ENCODE data around the gene USP17L11.
"Not testable (repeated sequence)": the region's sequence is repeated elsewhere in the genome, so short reads cannot be mapped to it uniquely, and the experiment has no call there.

The USP17L11 gene, protein sequence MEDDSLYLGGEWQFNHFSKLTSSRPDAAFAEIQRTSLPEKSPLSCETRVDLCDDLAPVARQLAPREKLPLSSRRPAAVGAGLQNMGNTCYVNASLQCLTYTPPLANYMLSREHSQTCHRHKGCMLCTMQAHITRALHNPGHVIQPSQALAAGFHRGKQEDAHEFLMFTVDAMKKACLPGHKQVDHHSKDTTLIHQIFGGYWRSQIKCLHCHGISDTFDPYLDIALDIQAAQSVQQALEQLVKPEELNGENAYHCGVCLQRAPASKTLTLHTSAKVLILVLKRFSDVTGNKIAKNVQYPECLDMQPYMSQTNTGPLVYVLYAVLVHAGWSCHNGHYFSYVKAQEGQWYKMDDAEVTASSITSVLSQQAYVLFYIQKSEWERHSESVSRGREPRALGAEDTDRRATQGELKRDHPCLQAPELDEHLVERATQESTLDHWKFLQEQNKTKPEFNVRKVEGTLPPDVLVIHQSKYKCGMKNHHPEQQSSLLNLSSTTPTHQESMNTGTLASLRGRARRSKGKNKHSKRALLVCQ

DNA sequence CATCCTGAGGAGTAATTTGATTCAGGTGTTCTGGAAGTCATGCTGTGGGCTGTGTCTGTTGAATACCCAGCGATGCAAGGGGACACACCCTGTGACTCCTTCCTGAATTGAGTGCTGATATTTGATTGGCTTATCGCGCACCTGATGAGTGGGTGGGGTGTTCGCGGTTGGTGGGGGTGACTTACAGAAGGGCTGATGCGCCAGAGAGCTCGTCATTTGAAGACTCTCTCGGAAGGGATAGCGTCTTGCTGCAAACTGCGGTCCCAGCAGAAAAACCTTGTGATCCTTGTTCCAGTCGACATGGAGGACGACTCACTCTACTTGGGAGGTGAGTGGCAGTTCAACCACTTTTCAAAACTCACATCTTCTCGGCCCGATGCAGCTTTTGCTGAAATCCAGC lies at the start of gene USP17L11:
Gene USP17L11, plus strand, starts transcription at position 301 of the 400 bp plus-strand sequence. Its CDS starts 0 bp downstream, at position 301.
- not testable (repeated sequence) for H3K27ac Mint-ChIP-seq, H3K4me3 Mint-ChIP-seq, H3K27me3 Mint-ChIP-seq, DNase-seq, H3K4me1 Mint-ChIP-seq, H3K9me3 Mint-ChIP-seq, ATAC-seq

DNA sequence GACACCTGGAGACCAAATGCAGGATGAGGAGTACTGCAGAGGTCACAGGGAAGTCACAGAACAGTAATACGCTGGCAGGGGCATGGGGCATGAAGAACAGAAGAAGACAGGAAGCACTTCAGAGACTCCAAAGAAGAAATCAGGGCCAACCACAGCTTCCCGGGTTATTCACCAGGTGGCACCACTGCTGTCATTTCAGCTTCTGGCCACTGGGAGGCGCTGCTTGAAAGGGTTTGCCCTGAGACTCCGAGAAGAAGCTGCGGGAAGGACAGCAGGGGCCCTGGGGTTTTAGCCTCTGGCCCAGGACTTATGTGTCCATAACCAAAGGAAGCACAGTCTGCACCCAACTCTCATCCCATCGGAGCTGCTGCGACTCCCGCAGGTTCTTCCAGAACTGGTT lies 49.2 kb upstream of the USP17L11 start:
- DNase-seq, result peak in 1 of 2 donors; percentile 38
- not testable (repeated sequence) for H3K4me3 Mint-ChIP-seq, H3K9me3 Mint-ChIP-seq, ATAC-seq, H3K4me1 Mint-ChIP-seq, H3K27ac Mint-ChIP-seq, H3K27me3 Mint-ChIP-seq

DNA sequence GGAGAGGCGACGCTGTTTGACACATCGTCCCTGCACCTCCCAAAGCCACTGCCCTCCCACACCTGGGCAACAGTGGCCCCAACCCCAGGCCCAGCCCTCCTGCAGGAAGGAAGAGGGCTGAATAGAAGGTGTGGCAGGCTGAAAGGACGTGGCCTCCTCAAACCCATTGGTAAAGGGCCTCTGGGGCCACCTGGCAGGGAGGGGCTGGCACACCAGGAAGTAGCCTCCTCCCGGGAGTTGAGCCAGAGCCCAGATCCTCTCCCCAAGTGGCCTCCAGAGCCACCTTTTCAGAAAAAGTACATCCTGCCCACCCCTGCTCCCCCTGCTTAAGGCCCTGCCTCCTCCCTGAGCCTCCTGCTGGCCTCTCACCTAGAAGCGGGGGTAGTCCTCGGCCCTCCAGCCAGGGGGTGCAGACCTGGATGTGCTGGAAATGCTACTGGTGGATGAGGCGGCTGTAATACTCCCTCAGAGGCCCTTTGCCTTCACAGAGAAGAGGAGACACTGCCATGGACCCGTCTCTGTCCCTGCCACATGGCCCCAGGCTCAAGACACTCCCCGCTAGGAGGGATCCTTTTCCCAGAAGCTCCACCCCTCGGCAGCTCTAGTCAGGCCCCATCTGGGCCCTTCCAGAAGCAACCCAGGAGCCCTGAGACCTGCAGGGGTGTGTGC lies 45.3 kb upstream of the USP17L11 start, which contains the start of gene FAM90A26:
Gene FAM90A26, plus strand, starts transcription at position 619 of the 669 bp plus-strand sequence. CDS start 2,764 bp downstream, outside the sequence.
- not testable (repeated sequence) for ATAC-seq, H3K27me3 Mint-ChIP-seq

DNA sequence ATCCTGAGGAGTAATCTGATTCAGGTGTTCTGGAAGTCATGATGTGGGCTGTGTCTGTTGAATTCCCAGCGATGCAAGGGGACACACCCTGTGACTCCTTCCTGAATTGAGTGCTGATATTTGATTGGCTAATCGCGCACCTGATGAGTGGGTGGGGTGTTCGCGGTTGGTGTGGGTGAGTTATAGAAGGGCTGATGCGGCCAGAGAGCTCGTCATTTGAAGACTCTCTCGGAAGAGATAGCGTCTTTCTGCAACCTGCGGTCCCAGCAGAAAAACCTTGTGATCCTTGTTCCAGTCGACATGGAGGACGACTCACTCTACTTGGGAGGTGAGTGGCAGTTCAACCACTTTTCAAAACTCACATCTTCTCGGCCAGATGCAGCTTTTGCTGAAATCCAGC lies 4.8 kb upstream of the USP17L11 start, which contains the start of gene USP17L10:
Gene USP17L10, plus strand, starts transcription at position 301 of the 400 bp plus-strand sequence. Its CDS starts 0 bp downstream, at position 301.
- H3K4me3 Mint-ChIP-seq, ATAC-seq, H3K27ac Mint-ChIP-seq, DNase-seq, H3K4me1 Mint-ChIP-seq, H3K27me3 Mint-ChIP-seq, H3K9me3 Mint-ChIP-seq: not testable (repeated sequence)

More for the DNA sequence above, 45.3 kb upstream of the USP17L11 start, which contains the start of gene FAM90A26:
- H3K4me3 Mint-ChIP-seq, H3K4me1 Mint-ChIP-seq, H3K9me3 Mint-ChIP-seq, DNase-seq, H3K27ac Mint-ChIP-seq: not testable (repeated sequence)

DNA sequence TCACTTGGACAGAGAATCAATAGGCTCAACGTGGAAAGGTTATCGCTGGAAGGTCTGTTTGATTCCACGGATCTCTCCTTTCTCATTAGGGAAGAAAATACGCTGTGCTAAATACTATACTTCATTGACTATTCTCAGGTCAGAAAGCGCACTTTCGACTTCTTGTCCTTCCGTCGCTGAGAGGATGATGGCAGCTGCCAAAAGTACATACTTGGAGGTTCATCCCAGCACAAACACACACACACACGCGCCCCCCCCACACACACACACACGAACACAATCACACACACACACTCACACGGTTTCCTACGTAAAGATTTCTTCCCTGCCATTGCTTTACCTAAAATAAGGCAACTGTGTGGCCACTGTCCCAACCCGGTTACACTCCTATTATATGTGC lies 504 bp upstream of the USP17L11 start:
- H3K27ac Mint-ChIP-seq, H3K9me3 Mint-ChIP-seq, H3K27me3 Mint-ChIP-seq, H3K4me1 Mint-ChIP-seq, ATAC-seq, H3K4me3 Mint-ChIP-seq: not testable (repeated sequence)
- peak in 1 of 2 donors; percentile 6 for DNase-seq

DNA sequence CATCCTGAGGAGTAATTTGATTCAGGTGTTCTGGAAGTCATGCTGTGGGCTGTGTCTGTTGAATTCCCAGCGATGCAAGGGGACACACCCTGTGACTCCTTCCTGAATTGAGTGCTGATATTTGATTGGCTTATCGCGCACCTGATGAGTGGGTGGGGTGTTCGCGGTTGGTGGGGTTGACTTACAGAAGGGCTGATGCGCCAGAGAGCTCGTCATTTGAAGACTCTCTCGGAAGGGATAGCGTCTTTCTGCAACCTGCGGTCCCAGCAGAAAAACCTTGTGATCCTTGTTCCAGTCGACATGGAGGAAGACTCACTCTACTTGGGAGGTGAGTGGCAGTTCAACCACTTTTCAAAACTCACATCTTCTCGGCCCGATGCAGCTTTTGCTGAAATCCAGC lies 4.6 kb downstream of the USP17L11 start, which contains the start of gene USP17L12:
Gene USP17L12, plus strand, starts transcription at position 301 of the 400 bp plus-strand sequence. Its CDS starts 0 bp downstream, at position 301.
- not testable (repeated sequence) for DNase-seq, H3K27ac Mint-ChIP-seq, H3K4me1 Mint-ChIP-seq, H3K9me3 Mint-ChIP-seq, H3K4me3 Mint-ChIP-seq, H3K27me3 Mint-ChIP-seq, ATAC-seq

DNA sequence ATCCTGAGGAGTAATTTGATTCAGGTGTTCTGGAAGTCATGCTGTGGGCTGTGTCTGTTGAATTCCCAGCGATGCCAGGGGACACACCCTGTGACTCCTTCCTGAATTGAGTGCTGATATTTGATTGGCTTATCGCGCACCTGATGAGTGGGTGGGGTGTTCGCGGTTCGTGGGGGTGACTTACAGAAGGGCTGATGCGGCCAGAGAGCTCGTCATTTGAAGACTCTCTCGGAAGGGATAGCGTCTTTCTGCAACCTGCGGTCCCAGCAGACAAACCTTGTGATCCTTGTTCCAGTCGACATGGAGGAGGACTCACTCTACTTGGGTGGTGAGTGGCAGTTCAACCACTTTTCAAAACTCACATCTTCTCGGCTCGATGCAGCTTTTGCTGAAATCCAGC lies 9.4 kb downstream of the USP17L11 start, which contains the start of gene USP17L13:
Gene USP17L13, plus strand, starts transcription at position 301 of the 400 bp plus-strand sequence. Its CDS starts 0 bp downstream, at position 301.
- not testable (repeated sequence) for H3K4me1 Mint-ChIP-seq, H3K9me3 Mint-ChIP-seq, H3K4me3 Mint-ChIP-seq, H3K27ac Mint-ChIP-seq, DNase-seq, H3K27me3 Mint-ChIP-seq, ATAC-seq

DNA sequence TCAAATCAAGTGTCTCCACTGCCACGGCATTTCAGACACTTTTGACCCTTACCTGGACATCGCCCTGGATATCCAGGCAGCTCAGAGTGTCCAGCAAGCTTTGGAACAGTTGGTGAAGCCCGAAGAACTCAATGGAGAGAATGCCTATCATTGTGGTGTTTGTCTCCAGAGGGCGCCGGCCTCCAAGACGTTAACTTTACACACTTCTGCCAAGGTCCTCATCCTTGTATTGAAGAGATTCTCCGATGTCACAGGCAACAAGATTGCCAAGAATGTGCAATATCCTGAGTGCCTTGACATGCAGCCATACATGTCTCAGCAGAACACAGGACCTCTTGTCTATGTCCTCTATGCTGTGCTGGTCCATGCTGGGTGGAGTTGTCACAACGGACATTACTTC lies 15.0 kb downstream of the USP17L11 start:
- DNase-seq, ATAC-seq, H3K9me3 Mint-ChIP-seq, H3K4me1 Mint-ChIP-seq, H3K27ac Mint-ChIP-seq, H3K27me3 Mint-ChIP-seq, H3K4me3 Mint-ChIP-seq: not testable (repeated sequence)

DNA sequence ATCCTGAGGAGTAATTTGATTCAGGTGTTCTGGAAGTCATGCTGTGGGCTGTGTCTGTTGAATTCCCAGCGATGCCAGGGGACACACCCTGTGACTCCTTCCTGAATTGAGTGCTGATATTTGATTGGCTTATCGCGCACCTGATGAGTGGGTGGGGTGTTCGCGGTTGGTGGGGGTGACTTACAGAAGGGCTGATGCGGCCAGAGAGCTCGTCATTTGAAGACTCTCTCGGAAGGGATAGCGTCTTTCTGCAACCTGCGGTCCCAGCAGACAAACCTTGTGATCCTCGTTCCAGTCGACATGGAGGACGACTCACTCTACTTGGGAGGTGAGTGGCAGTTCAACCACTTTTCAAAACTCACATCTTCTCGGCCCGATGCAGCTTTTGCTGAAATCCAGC lies 18.9 kb downstream of the USP17L11 start, which contains the start of gene USP17L15:
Gene USP17L15, plus strand, starts transcription at position 301 of the 400 bp plus-strand sequence. Its CDS starts 0 bp downstream, at position 301.
- not testable (repeated sequence) for H3K4me1 Mint-ChIP-seq, H3K9me3 Mint-ChIP-seq, H3K27ac Mint-ChIP-seq, DNase-seq, H3K4me3 Mint-ChIP-seq, H3K27me3 Mint-ChIP-seq, ATAC-seq

DNA sequence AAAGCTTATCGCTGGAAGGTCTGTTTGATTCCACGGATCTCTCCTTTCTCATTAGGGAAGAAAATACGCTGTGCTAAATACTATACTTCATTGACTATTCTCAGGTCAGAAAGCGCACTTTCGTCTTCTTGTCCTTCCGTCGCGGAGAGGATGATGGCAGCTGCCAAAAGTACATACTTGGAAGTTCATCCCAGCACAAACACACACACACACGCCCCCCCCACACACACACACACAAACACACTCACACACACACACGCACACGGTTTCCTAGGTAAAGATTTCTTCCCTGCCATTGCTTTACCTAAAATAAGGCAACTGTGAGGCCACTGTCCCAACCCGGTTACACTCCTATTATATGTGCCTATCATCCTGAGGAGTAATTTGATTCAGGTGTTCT lies 23.3 kb downstream of the USP17L11 start:
- ATAC-seq, H3K27ac Mint-ChIP-seq, H3K4me3 Mint-ChIP-seq, DNase-seq, H3K9me3 Mint-ChIP-seq, H3K4me1 Mint-ChIP-seq, H3K27me3 Mint-ChIP-seq: not testable (repeated sequence)

DNA sequence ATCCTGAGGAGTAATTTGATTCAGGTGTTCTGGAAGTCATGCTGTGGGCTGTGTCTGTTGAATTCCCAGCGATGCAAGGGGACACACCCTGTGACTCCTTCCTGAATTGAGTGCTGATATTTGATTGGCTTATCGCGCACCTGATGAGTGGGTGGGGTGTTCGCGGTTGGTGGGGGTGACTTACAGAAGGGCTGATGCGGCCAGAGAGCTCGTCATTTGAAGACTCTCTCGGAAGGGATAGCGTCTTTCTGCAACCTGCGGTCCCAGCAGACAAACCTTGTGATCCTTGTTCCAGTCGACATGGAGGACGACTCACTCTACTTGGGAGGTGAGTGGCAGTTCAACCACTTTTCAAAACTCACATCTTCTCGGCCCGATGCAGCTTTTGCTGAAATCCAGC lies 28.4 kb downstream of the USP17L11 start, which contains the start of gene USP17L17:
Gene USP17L17, plus strand, starts transcription at position 301 of the 400 bp plus-strand sequence. Its CDS starts 0 bp downstream, at position 301.
- not testable (repeated sequence) for DNase-seq, H3K27ac Mint-ChIP-seq, H3K9me3 Mint-ChIP-seq, ATAC-seq, H3K27me3 Mint-ChIP-seq, H3K4me3 Mint-ChIP-seq, H3K4me1 Mint-ChIP-seq

DNA sequence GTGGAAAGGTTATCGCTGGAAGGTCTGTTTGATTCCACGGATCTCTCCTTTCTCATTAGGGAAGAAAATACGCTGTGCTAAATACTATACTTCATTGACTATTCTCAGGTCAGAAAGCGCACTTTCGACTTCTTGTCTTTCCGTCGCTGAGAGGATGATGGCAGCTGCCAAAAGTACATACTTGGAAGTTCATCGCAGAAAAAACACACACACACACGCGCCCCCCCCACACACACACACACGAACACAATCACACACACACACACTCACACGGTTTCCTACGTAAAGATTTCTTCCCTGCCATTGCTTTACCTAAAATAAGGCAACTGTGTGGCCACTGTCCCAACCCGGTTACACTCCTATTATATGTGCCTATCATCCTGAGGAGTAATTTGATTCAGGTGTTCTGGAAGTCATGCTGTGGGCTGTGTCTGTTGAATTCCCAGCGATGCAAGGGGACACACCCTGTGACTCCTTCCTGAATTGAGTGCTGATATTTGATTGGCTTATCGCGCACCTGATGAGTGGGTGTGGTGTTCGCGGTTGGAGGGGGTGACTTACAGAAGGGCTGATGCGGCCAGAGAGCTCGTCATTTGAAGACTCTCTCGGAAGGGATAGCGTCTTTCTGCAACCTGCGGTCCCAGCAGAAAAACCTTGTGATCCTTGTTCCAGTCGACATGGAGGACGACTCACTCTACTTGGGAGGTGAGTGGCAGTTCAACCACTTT lies 32.9 kb downstream of the USP17L11 start, which contains the start of gene USP17L18:
Gene USP17L18, plus strand, starts transcription at position 678 of the 728 bp plus-strand sequence. Its CDS starts 0 bp downstream, at position 678.
- ATAC-seq, DNase-seq: not testable (repeated sequence)

DNA sequence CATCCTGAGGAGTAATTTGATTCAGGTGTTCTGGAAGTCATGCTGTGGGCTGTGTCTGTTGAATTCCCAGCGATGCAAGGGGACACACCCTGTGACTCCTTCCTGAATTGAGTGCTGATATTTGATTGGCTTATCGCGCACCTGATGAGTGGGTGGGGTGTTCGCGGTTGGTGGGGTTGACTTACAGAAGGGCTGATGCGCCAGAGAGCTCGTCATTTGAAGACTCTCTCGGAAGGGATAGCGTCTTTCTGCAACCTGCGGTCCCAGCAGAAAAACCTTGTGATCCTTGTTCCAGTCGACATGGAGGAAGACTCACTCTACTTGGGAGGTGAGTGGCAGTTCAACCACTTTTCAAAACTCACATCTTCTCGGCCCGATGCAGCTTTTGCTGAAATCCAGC lies 37.9 kb downstream of the USP17L11 start, which contains the start of gene USP17L19:
Gene USP17L19, plus strand, starts transcription at position 301 of the 400 bp plus-strand sequence. Its CDS starts 0 bp downstream, at position 301.
- not testable (repeated sequence) for H3K27me3 Mint-ChIP-seq, H3K27ac Mint-ChIP-seq, ATAC-seq, H3K4me1 Mint-ChIP-seq, DNase-seq, H3K4me3 Mint-ChIP-seq, H3K9me3 Mint-ChIP-seq

More for the DNA sequence above, 32.9 kb downstream of the USP17L11 start, which contains the start of gene USP17L18:
- H3K4me1 Mint-ChIP-seq, H3K27ac Mint-ChIP-seq, H3K9me3 Mint-ChIP-seq, H3K4me3 Mint-ChIP-seq, H3K27me3 Mint-ChIP-seq: not testable (repeated sequence)

DNA sequence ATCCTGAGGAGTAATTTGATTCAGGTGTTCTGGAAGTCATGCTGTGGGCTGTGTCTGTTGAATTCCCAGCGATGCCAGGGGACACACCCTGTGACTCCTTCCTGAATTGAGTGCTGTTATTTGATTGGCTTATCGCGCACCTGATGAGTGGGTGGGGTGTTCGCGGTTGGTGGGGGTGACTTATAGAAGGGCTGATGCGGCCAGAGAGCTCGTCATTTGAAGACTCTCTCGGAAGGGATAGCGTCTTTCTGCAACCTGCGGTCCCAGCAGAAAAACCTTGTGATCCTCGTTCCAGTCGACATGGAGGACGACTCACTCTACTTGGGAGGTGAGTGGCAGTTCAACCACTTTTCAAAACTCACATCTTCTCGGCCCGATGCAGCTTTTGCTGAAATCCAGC lies 42.6 kb downstream of the USP17L11 start, which contains the start of gene USP17L20:
Gene USP17L20, plus strand, starts transcription at position 301 of the 400 bp plus-strand sequence. Its CDS starts 0 bp downstream, at position 301.
- not testable (repeated sequence) for H3K27ac Mint-ChIP-seq, DNase-seq, ATAC-seq, H3K4me3 Mint-ChIP-seq, H3K4me1 Mint-ChIP-seq, H3K9me3 Mint-ChIP-seq, H3K27me3 Mint-ChIP-seq

Data from stimulated activated naive CD8-positive, alpha-beta T cell treated with anti-CD3 and anti-CD28 coated beads, Interleukin-15, amount 100 ng/mL, for 72 hours (primary cell).